Loucy (cell line): ENCODE results near the gene FYN.
A peak's percentile ranks its signal among the peaks of the same experiment; 100 is the strongest.

Experiments
- H2AFZ ChIP-seq: fragments of 200-600 bp; sonication (generic); 2 replicates; pipeline ENCODE4 v1.6.0; 2016; ENCODE audit warnings: antibody characterized with exemption, mild to moderate bottlenecking, low read length, moderate library complexity
- H3F3A ChIP-seq: fragments of 200-600 bp; 2 replicates; pipeline ENCODE4 v1.6.0; 2016; ENCODE audit warnings: antibody characterized with exemption, low read depth, mild to moderate bottlenecking
- H3K27me3 ChIP-seq: fragments of 200-600 bp; sonication (generic); 2 replicates; pipeline ENCODE4 v1.6.1; 2014; ENCODE audit warnings: low read length, mild to moderate bottlenecking; ENCODE audit not compliant: insufficient read depth, poor library complexity, severe bottlenecking
- H3K36me3 ChIP-seq: fragments of 200-600 bp; sonication (generic); 2 replicates; pipeline ENCODE4 v1.6.1; 2016; ENCODE audit warnings: low read length; ENCODE audit not compliant: insufficient read depth
- H3K4me1 ChIP-seq: fragments of 200-600 bp; sonication (generic); 2 replicates; pipeline ENCODE4 v1.5.1; 2014; ENCODE audit warnings: low read length, mild to moderate bottlenecking; ENCODE audit not compliant: insufficient read depth, poor library complexity, severe bottlenecking
- H3K4me2 ChIP-seq: fragments of 200-600 bp; sonication (generic); 2 replicates; pipeline ENCODE4 v1.6.0; 2014; ENCODE audit warnings: antibody characterized with exemption, low read length, low read depth, mild to moderate bottlenecking; ENCODE audit not compliant: poor library complexity, severe bottlenecking
- H3K4me3 ChIP-seq: fragments of 200-600 bp; sonication (generic); 2 replicates; pipeline ENCODE4 v1.5.1; 2014; ENCODE audit warnings: low read length, mild to moderate bottlenecking, mixed read lengths; ENCODE audit not compliant: poor library complexity, severe bottlenecking
- H3K79me2 ChIP-seq: fragments of 200-600 bp; sonication (generic); 2 replicates; pipeline ENCODE4 v1.6.1; 2014; ENCODE audit warnings: low read length; ENCODE audit not compliant: insufficient read depth
- H3K9ac ChIP-seq: fragments of 200-600 bp; sonication (generic); 2 replicates; pipeline ENCODE4 v1.6.0; 2014; ENCODE audit warnings: mild to moderate bottlenecking, low read depth, low read length, moderate library complexity; ENCODE audit not compliant: poor library complexity, severe bottlenecking
- H3K9me2 ChIP-seq: fragments of 200-600 bp; sonication (generic); replicated peaks from 2 replicates; pipeline ENCODE4 v1.6.1; 2016; ENCODE audit warnings: low read depth, low read length, mixed read lengths
- H3K9me3 ChIP-seq: fragments of 200-600 bp; sonication (generic); 2 replicates; pipeline ENCODE4 v1.6.1; 2014; ENCODE audit warnings: mild to moderate bottlenecking, antibody characterized with exemption, low read length, low read depth; ENCODE audit not compliant: insufficient read depth
- H4K20me1 ChIP-seq: fragments of 200-600 bp; sonication (generic); 2 replicates; pipeline ENCODE4 v1.6.0; 2014; ENCODE audit warnings: antibody characterized with exemption, low read length, mild to moderate bottlenecking; ENCODE audit not compliant: insufficient read depth, poor library complexity, severe bottlenecking
- EZH2phosphoT487 ChIP-seq: fragments of 200-600 bp; IDR thresholded peaks from 2 replicates; pipeline ENCODE4 v1.6.1; 2018; ENCODE audit warnings: antibody characterized with exemption, mild to moderate bottlenecking, moderate library complexity, borderline replicate concordance
- TF ChIP-seq, protein P1 (sequence below): fragments of 200-600 bp; sonication (generic); conservative IDR thresholded peaks from 2 replicates; pipeline ENCODE4 v1.5.1; 2014; ENCODE audit warnings: mild to moderate bottlenecking, antibody characterized with exemption, low read length

The FYN gene

DNA sequence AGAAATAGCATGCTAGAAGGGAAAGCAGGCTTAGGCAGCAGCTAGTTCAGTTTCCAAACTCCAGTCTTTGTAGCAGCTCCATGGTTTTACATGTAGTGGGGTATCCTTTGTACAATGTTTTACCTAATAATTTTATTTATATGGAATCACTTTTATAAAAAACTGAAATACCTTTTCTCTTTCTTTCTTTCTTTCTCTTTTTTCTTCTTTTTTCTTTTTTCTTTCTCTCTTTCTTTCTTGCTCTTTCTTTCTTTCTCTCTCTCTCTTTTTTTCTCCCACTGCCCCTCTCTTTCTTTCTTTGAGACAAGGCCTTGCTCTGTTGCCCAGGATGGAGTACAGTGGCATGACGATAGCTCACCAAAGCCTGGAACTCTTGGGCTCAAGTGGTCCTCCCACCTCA, 41.4 kb upstream of the FYN start:
- H3K9ac ChIP-seq, result no peak overlapping the region
- H3F3A ChIP-seq, result no peaks in the 10 kb centered on the region
- H3K9me3 ChIP-seq, result no peaks in the 10 kb centered on the region

DNA sequence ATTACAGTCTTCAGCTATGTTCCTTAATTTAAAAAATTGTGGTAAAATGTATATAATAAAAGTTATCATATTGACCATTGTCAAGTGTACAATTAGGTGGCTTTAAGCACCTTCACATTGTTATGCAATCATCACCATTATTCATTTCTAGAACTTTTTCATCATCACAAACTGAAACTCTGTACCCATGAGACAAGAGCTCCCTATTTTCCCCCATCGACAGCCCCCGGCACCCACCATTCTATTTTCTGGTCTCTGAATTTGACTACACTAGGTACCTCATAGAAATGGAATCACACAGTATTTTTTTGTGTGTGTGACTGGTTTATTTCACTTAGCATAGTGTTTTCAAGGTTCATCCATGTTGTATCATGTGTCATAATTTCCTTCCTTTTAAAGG, 39.7 kb upstream of the FYN start:
- no peaks in the 10 kb centered on the region for H3K27me3 ChIP-seq
- no peaks in the 10 kb centered on the region for H3K9me3 ChIP-seq
- H3K4me2 ChIP-seq, result no peak overlapping the region
- H4K20me1 ChIP-seq, result no peaks in the 10 kb centered on the region
- no peaks in the 10 kb centered on the region for H3K9me2 ChIP-seq
- no peak overlapping the region for H3K4me3 ChIP-seq
- TF ChIP-seq, protein P1, sequence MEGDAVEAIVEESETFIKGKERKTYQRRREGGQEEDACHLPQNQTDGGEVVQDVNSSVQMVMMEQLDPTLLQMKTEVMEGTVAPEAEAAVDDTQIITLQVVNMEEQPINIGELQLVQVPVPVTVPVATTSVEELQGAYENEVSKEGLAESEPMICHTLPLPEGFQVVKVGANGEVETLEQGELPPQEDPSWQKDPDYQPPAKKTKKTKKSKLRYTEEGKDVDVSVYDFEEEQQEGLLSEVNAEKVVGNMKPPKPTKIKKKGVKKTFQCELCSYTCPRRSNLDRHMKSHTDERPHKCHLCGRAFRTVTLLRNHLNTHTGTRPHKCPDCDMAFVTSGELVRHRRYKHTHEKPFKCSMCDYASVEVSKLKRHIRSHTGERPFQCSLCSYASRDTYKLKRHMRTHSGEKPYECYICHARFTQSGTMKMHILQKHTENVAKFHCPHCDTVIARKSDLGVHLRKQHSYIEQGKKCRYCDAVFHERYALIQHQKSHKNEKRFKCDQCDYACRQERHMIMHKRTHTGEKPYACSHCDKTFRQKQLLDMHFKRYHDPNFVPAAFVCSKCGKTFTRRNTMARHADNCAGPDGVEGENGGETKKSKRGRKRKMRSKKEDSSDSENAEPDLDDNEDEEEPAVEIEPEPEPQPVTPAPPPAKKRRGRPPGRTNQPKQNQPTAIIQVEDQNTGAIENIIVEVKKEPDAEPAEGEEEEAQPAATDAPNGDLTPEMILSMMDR, result no peak
- no peak for TF ChIP-seq EZH2phosphoT487
- H3K36me3 ChIP-seq, result no peaks in the 10 kb centered on the region
- H3K4me1 ChIP-seq, result no peaks in the 10 kb centered on the region
- H2AFZ ChIP-seq, result no peak overlapping the region
- no peak overlapping the region for H3K9ac ChIP-seq
- no peaks in the 10 kb centered on the region for H3F3A ChIP-seq
- no peaks in the 10 kb centered on the region for H3K79me2 ChIP-seq

More for the DNA sequence above, 41.4 kb upstream of the FYN start:
- Histone ChIP-seq H3K4me3 (no peak overlapping the region), H3K4me2 (no peak overlapping the region), H3K9me2 (no peaks in the 10 kb centered on the region), H2AFZ (no peak overlapping the region), H4K20me1 (no peaks in the 10 kb centered on the region), H3K4me1 (no peaks in the 10 kb centered on the region), H3K79me2 (no peaks in the 10 kb centered on the region), H3K36me3 (no peaks in the 10 kb centered on the region), H3K27me3 (no peaks in the 10 kb centered on the region)
- TF ChIP-seq EZH2phosphoT487, result no peak
- TF ChIP-seq, protein P1, result no peak

- no peak overlapping the region for H3K9ac ChIP-seq
- no peaks in the 10 kb centered on the region for H3K9me2 ChIP-seq
- no peaks in the 10 kb centered on the region for H3F3A ChIP-seq
- no peak overlapping the region for H3K4me2 ChIP-seq
- H4K20me1 ChIP-seq, result no peaks in the 10 kb centered on the region
- peak overlapping the region; percentile 85 for H2AFZ ChIP-seq
- H3K27me3 ChIP-seq, result no peaks in the 10 kb centered on the region
- no peaks in the 10 kb centered on the region for H3K79me2 ChIP-seq
- no peaks in the 10 kb centered on the region for H3K36me3 ChIP-seq
- no peaks in the 10 kb centered on the region for H3K4me1 ChIP-seq
- TF ChIP-seq EZH2phosphoT487, result no peak
- TF ChIP-seq, protein P1, result no peak
- H3K9me3 ChIP-seq, result no peaks in the 10 kb centered on the region
- no peak overlapping the region for H3K4me3 ChIP-seq
Measured at GRCh38 chr6:111911428-111911827, 38.2 kb upstream of the FYN start.
